Gastrocnemius medialis (tissue), 4 donors: ENCODE data around the gene TIGD3. TPM values are rescaled to one million over a fixed set of nuclear protein-coding genes. Genes with fewer than 3 reads are reported as not detected.

ENCODE experiments used
- ATAC-seq, 2 donors: fragments of 150-250 bp; one replicate each; pipeline ENCODE4 v1.9.1; 2016
- DNase-seq, 2 donors: peaks; one replicate each; pipeline ENCODE4 v3.0.0-alpha.2; 2019
- H3K27ac ChIP-seq, 4 donors: fragments of 200-600 bp; sonication (generic); 1 replicate in 1 of 4; 2 replicates in 3 of 4; pipeline ENCODE4 v1.5.1; 2016 to 2018; ENCODE audit warnings: mild to moderate bottlenecking in 2 of 4, moderate library complexity in 1 of 4
- H3K27me3 ChIP-seq, 3 donors: fragments of 200-600 bp; sonication (generic) in 2 of 3; 1 replicate in 1 of 3; 2 replicates in 2 of 3; pipeline versions ENCODE4 v1.5.1 to v1.6.0; 2016 to 2019; ENCODE audit warnings: mild to moderate bottlenecking in 1 of 3, moderate library complexity in 1 of 3
- H3K36me3 ChIP-seq, 2 donors: fragments of 200-600 bp; sonication (generic) in 1 of 2; one replicate each; pipeline ENCODE4 v1.5.1; 2017 to 2018
- H3K4me1 ChIP-seq, 2 donors: fragments of 200-600 bp; sonication (generic) in 1 of 2; one replicate each; pipeline ENCODE4 v1.5.1; 2016 to 2017; ENCODE audit warnings: mild to moderate bottlenecking in 2 of 2
- H3K4me3 ChIP-seq, 4 donors: fragments of 200-600 bp; sonication (generic) in 3 of 4; 1 replicate in 1 of 4; 2 replicates in 3 of 4; pipeline ENCODE4 v1.5.1; 2016 to 2019; ENCODE audit warnings: mild to moderate bottlenecking in 2 of 4
- H3K9me3 ChIP-seq, 3 donors: fragments of 200-600 bp; sonication (generic) in 2 of 3; 1 replicate in 1 of 3; 2 replicates in 2 of 3; pipeline ENCODE4 v1.5.1; 2016 to 2019
- POLR2A ChIP-seq, 2 donors: fragments of 450-650 bp; IDR thresholded peaks; one replicate each; pipeline ENCODE4 v1.6.1; 2017; ENCODE audit warnings: antibody characterized with exemption in 2 of 2, mild to moderate bottlenecking in 2 of 2, moderate library complexity in 2 of 2
- in situ Hi-C, 4 donors: fragments of 200-750 bp; cut with MboI; loops; one replicate each; pipeline versions ENCODE4 v1.15.0 to v1.8.0; 2017; ENCODE audit warnings: low sequenced_read_pairs in 4 of 4
- intact Hi-C: fragments of 100-400 bp; cut with DNase I; formaldehyde crosslinking; loops from one replicate; pipeline ENCODE4 v1.15.1; 2023; ENCODE audit warnings: low total_unique reads
- total RNA-seq, 4 donors: library from RNA; depleted of rRNA; stranded (reverse); fragments of >200 nt; gene quantifications; one replicate each; pipeline versions ENCODE4 v1.1.0 to v1.2.3, GENCODE V29; 2016
- TF ChIP-seq, protein P1 (sequence below), 5 experiments: fragments of 450-650 bp in 3 of 5; fragments of 200-600 bp in 2 of 5; sonication (generic) in 2 of 5; IDR thresholded peaks in 4 of 5; conservative IDR thresholded peaks in 1 of 5; 1 replicate in 4 of 5; 2 replicates in 1 of 5; pipeline ENCODE4 v1.5.1; 2016 to 2019; ENCODE audit warnings: antibody characterized with exemption in 5 of 5, mild to moderate bottlenecking in 3 of 5, moderate library complexity in 3 of 5

TIGD3 gene
- total RNA-seq, 4 donors from 2014 or later, result 0.16 to 0.71 (median 0.48) TPM

DNA sequence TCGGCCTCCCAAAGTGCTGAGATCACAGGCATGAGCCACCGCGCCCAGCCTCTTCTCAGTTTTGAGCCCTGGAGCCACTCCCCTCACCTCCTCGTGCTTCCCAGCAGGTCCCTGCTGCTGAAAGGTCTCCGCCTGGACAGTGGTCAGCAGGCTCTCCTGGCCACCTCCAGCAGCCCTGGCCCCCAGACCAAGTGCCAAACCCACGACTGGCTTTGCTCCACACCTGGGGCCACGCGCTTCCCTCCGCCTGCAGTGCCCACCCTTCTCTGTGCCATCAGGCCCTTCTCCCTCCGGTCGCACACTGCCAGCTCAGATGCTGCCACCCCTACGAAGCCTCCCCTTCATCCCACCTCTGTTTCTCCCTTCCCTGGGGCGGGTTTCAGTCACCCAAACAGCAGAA lies 44.7 kb downstream of the TIGD3 start:
- in situ Hi-C loops, result no loop called here
- no peaks in the 10 kb centered on the region for H3K4me1 ChIP-seq
- no peaks in the 10 kb centered on the region for H3K27me3 ChIP-seq
- DNase-seq (no peak), ATAC-seq (no peak)
- intact Hi-C loops, result no loop called here
- H3K9me3 ChIP-seq, result no peaks in the 10 kb centered on the region
- TF ChIP-seq, protein P1, sequence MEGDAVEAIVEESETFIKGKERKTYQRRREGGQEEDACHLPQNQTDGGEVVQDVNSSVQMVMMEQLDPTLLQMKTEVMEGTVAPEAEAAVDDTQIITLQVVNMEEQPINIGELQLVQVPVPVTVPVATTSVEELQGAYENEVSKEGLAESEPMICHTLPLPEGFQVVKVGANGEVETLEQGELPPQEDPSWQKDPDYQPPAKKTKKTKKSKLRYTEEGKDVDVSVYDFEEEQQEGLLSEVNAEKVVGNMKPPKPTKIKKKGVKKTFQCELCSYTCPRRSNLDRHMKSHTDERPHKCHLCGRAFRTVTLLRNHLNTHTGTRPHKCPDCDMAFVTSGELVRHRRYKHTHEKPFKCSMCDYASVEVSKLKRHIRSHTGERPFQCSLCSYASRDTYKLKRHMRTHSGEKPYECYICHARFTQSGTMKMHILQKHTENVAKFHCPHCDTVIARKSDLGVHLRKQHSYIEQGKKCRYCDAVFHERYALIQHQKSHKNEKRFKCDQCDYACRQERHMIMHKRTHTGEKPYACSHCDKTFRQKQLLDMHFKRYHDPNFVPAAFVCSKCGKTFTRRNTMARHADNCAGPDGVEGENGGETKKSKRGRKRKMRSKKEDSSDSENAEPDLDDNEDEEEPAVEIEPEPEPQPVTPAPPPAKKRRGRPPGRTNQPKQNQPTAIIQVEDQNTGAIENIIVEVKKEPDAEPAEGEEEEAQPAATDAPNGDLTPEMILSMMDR (IDR thresholded peaks at IDR 0.05 in 4 of 5, conservative IDR thresholded peaks at IDR 0.05 in 1 of 5), result no peak
- no peak for TF ChIP-seq POLR2A (IDR thresholded peaks at IDR 0.05)
- no peak overlapping the region for H3K27ac ChIP-seq
- H3K36me3 ChIP-seq, result peaks cover 0 to 55% of the 10 kb centered on the region in 2 donors
- no peak overlapping the region for H3K4me3 ChIP-seq

DNA sequence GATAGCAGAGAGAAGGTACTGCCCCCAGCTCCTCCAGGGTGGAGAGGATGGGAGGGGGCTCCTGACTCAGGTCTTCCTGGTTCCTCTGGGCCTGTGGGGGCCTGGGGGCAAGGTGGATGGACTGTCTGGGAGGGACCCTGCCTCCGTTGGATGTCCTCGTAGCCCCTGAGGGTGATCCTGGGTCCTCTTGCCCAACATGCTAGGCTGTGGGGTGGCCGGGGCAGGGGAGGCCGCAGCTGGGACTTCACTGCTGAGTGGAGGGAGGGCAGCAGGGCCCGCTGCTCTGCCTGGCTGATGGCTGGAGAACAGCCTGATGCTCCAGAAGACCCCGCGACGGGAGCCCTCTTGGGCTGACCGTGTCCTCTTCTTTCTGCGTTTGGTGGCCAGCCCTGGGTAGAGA lies 45.3 kb downstream of the TIGD3 start:
- ATAC-seq (no peak), DNase-seq (no peak)
- H3K27me3 ChIP-seq, result no peaks in the 10 kb centered on the region
- no peaks in the 10 kb centered on the region for H3K4me1 ChIP-seq
- no peak overlapping the region for H3K27ac ChIP-seq
- intact Hi-C loops (no loop called here), in situ Hi-C loops (no loop called here)
- no peaks in the 10 kb centered on the region for H3K9me3 ChIP-seq
- TF ChIP-seq, protein P1 (IDR thresholded peaks at IDR 0.05 in 4 of 5, conservative IDR thresholded peaks at IDR 0.05 in 1 of 5), result no peak
- TF ChIP-seq POLR2A (IDR thresholded peaks at IDR 0.05), result no peak
- H3K4me3 ChIP-seq, result no peak overlapping the region
- peaks cover 0 to 52% of the 10 kb centered on the region in 2 donors for H3K36me3 ChIP-seq

DNA sequence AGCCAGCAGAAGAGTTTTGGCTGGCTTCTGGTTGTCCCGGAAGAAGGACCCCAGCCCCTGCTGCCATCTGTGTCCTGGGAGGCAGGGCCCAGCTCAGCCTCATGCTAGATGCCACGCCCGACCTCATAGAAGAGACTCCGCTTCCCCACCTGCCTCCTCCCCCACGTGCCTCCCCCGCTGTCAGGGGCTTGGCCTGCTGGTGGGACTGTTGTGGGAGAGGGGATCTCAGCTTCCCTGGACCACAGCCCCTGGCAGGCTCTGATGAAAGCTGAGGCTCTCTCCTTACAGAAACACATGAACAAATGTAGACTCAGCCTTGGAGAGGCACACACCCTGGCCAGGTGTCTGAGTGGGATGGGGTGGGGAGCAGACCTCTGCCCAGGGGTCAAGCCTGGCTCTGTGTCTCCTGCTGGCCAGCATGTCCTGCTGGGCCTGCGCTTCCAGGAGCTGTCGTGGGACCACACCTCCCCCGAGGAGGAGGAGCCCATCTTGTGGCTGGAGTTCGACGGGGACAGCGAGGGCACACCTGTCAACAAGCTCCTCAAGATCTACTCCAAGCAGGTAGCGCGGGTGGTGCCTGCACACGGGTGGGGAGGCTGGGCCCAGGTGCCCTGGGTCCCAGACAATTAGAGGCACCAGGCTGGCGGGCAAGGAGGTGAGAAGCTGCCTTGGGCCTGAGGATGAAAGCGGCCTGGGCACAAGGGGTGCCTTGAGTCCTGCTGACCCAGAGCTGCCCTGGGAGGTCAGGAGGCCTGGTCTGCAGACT lies 45.9 kb downstream of the TIGD3 start:
- Histone ChIP-seq H3K9me3 (no peaks in the 10 kb centered on the region), H3K27me3 (no peaks in the 10 kb centered on the region), H3K4me1 (no peaks in the 10 kb centered on the region), H3K4me3 (no peak overlapping the region), H3K36me3 (peaks cover 0 to 57% of the 10 kb centered on the region in 2 donors), H3K27ac (no peak overlapping the region)
- TF ChIP-seq, protein P1 (IDR thresholded peaks at IDR 0.05 in 4 of 5, conservative IDR thresholded peaks at IDR 0.05 in 1 of 5), result no peak
- TF ChIP-seq POLR2A (IDR thresholded peaks at IDR 0.05), result no peak
- intact Hi-C loops (no loop called here), in situ Hi-C loops (no loop called here)
- ATAC-seq (no peak), DNase-seq (no peak)

- intact Hi-C loops, result no loop called here
- DNase-seq (no peak), ATAC-seq (no peak)
- TF ChIP-seq, protein P1 (IDR thresholded peaks at IDR 0.05 in 4 of 5, conservative IDR thresholded peaks at IDR 0.05 in 1 of 5), result no peak
- no peak for TF ChIP-seq POLR2A (IDR thresholded peaks at IDR 0.05)
- no peak overlapping the region for H3K4me3 ChIP-seq
- H3K4me1 ChIP-seq, result no peaks in the 10 kb centered on the region
- in situ Hi-C loops, result no loop called here
- H3K27me3 ChIP-seq, result no peaks in the 10 kb centered on the region
- H3K36me3 ChIP-seq, result peaks cover 0 to 64% of the 10 kb centered on the region in 2 donors
- H3K27ac ChIP-seq, result no peak overlapping the region
- H3K9me3 ChIP-seq, result no peaks in the 10 kb centered on the region
Measured at GRCh38 chr11:65401073-65401802, 46.7 kb downstream of the TIGD3 start.
